ENCODE data around the gene IGLL5.

DNA sequence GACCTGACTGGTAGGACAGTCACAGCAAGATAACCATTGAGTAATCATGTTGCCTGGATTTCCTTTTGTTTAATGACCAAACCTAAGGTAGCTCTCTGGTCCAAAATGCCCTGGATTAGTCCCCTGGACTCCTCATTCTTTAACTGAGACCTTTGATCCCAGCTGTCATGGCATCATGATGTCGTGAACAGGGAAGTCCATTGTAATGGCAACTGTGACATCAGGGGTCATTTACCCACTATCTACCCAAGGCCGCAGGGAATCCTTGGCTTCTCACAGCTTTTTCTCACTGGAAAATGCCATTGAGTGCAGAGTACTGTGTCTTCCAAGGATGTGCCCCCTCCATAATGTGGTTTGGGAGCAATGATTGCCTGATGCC lies 29.1 kb upstream of the IGLL5 start:
- TF ChIP-seq, protein P1, sequence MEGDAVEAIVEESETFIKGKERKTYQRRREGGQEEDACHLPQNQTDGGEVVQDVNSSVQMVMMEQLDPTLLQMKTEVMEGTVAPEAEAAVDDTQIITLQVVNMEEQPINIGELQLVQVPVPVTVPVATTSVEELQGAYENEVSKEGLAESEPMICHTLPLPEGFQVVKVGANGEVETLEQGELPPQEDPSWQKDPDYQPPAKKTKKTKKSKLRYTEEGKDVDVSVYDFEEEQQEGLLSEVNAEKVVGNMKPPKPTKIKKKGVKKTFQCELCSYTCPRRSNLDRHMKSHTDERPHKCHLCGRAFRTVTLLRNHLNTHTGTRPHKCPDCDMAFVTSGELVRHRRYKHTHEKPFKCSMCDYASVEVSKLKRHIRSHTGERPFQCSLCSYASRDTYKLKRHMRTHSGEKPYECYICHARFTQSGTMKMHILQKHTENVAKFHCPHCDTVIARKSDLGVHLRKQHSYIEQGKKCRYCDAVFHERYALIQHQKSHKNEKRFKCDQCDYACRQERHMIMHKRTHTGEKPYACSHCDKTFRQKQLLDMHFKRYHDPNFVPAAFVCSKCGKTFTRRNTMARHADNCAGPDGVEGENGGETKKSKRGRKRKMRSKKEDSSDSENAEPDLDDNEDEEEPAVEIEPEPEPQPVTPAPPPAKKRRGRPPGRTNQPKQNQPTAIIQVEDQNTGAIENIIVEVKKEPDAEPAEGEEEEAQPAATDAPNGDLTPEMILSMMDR (IDR thresholded peaks at IDR 0.05; ENCODE audit: insufficient read depth, low read depth, low read length) = no peak
- TF ChIP-seq EZH2 (IDR thresholded peaks at IDR 0.05; ENCODE audit: insufficient read depth, low read length) = no peak
